ENCODE data around the gene TXLNA.
A peak's percentile ranks its signal among the peaks of the same experiment; 100 is the strongest.

Gene TXLNA

GRCh38 chr1:32231843-32232432, 52.5 kb downstream of the TXLNA start:
- no peak for TF ChIP-seq CTCF (IDR thresholded peaks at IDR 0.05)
- no peak for DNase-seq
- no peak overlapping the region for H3K4me3 Mint-ChIP-seq
- H3K27ac Mint-ChIP-seq, result no peak overlapping the region
- H3K27me3 Mint-ChIP-seq (ENCODE audit: low read depth, poor library complexity), result no peaks in the 10 kb centered on the region
- peaks cover 32% of the 10 kb centered on the region for H3K36me3 Mint-ChIP-seq (ENCODE audit: low read depth)
- H3K4me1 Mint-ChIP-seq, result peaks cover 7% of the 10 kb centered on the region
- H3K9me3 Mint-ChIP-seq, result no peaks in the 10 kb centered on the region

GRCh38 chr1:32232558-32233304, 53.3 kb downstream of the TXLNA start:
- Mint-ChIP-seq H3K36me3 (ENCODE audit: low read depth) (peaks cover 27% of the 10 kb centered on the region), H3K9me3 (no peaks in the 10 kb centered on the region), H3K4me1 (peaks cover 7% of the 10 kb centered on the region), H3K27me3 (ENCODE audit: low read depth, poor library complexity) (no peaks in the 10 kb centered on the region), H3K4me3 (no peak overlapping the region), H3K27ac (no peak overlapping the region)
- TF ChIP-seq CTCF (IDR thresholded peaks at IDR 0.05), result no peak
- no peak for DNase-seq

GRCh38 chr1:32234792-32235191, 55.3 kb downstream of the TXLNA start:
- Mint-ChIP-seq H3K9me3 (no peaks in the 10 kb centered on the region), H3K27me3 (ENCODE audit: low read depth, poor library complexity) (peaks cover 3% of the 10 kb centered on the region), H3K36me3 (ENCODE audit: low read depth) (peaks cover 12% of the 10 kb centered on the region), H3K4me1 (peaks cover 17% of the 10 kb centered on the region), H3K4me3 (no peak overlapping the region), H3K27ac (peak overlapping the region; percentile 48)
- TF ChIP-seq CTCF (IDR thresholded peaks at IDR 0.05), result no peak
- DNase-seq, result no peak

GRCh38 chr1:32239337-32239736, 59.9 kb downstream of the TXLNA start:
- TF ChIP-seq CTCF (IDR thresholded peaks at IDR 0.05), result no peak
- H3K27ac Mint-ChIP-seq, result peak overlapping the region; percentile 75
- H3K4me3 Mint-ChIP-seq, result peak overlapping the region; percentile 87
- DNase-seq, result peak; percentile 21
- peaks cover 37% of the 10 kb centered on the region for H3K4me1 Mint-ChIP-seq
- H3K36me3 Mint-ChIP-seq (ENCODE audit: low read depth), result peaks cover 6% of the 10 kb centered on the region
- peaks cover 3% of the 10 kb centered on the region for H3K27me3 Mint-ChIP-seq (ENCODE audit: low read depth, poor library complexity)
- H3K9me3 Mint-ChIP-seq, result no peaks in the 10 kb centered on the region

GRCh38 chr1:32239790-32240139, 60.3 kb downstream of the TXLNA start:
- Mint-ChIP-seq H3K27me3 (ENCODE audit: low read depth, poor library complexity) (peaks cover 3% of the 10 kb centered on the region), H3K36me3 (ENCODE audit: low read depth) (peaks cover 6% of the 10 kb centered on the region), H3K4me1 (peaks cover 37% of the 10 kb centered on the region), H3K9me3 (no peaks in the 10 kb centered on the region), H3K27ac (peak overlapping the region; percentile 57), H3K4me3 (peak overlapping the region; percentile 87)
- DNase-seq, result peak; percentile 64
- no peak for TF ChIP-seq CTCF (IDR thresholded peaks at IDR 0.05)

Data from nephron progenitor cell (in vitro differentiated cells).